Erythroblast (primary cell): ENCODE results near the gene GAP43.

ENCODE experiments used
- GATA1 ChIP-seq: IDR thresholded peaks from 2 replicates; pipeline ENCODE4 v1.6.1; 2011; ENCODE audit warnings: low read depth, mild to moderate bottlenecking, control low read depth, low read length, moderate library complexity
- POLR2A ChIP-seq: IDR thresholded peaks from 2 replicates; pipeline ENCODE4 v1.6.1; 2011; ENCODE audit warnings: mild to moderate bottlenecking, low read length

- no peak for TF ChIP-seq GATA1
- no peak for TF ChIP-seq POLR2A
These were observed 90.0 kb downstream of the GAP43 start for GRCh38 chr3:115713284-115713683.
